ENCODE data around the gene ST7. TPM values are rescaled to one million over a fixed set of nuclear protein-coding genes. Genes with fewer than 3 reads are reported as not detected.

ST7 gene
- polyA plus RNA-seq, 1 donor (not counting 4 experiments of a cell fraction or from before 2014, with no cell fraction given) = 16.9 TPM

DNA sequence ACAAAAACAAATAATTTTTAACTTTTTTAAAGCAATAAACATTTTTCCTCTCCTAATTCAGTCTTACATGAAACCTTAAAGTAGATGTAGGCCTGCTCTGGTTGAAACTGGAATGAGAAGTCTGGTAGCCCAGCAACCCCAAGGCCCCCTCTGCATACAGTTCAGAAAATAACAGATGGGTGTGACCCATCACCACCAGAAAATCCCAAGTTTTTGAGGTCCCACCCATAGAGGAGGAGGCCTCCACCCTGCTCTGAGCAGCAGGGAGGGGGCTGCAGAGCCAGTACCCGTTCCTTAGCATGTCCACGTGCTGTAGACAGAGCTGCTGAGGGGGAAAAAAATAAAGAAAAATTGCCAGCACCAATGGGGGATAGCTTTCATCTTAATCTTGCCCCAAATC lies 246.8 kb downstream of the ST7 start:
- H3K9me1 ChIP-seq (ENCODE audit: control insufficient read depth, extremely low read depth, insufficient read depth, low read length) = no peaks in the 10 kb centered on the region
- H4K20me1 ChIP-seq (ENCODE audit: control insufficient read depth, extremely low read depth, insufficient read depth, low read length) = no peaks in the 10 kb centered on the region
- peaks cover 3% of the 10 kb centered on the region for H3K4me1 ChIP-seq (ENCODE audit: control insufficient read depth, extremely low read depth, insufficient read depth, low read length)
- H3K9me3 ChIP-seq (ENCODE audit: control insufficient read depth, low read depth, low read length) = no peaks in the 10 kb centered on the region
- H2AFZ ChIP-seq (ENCODE audit: control insufficient read depth, low read length) = no peak overlapping the region
- no peaks in the 10 kb centered on the region for H3K27me3 ChIP-seq (ENCODE audit: control insufficient read depth, extremely low read depth, insufficient read depth, low read length)
- no peak overlapping the region for H3K27ac ChIP-seq (ENCODE audit: control insufficient read depth, insufficient read depth, low read length)
- DNase-seq (ENCODE audit: low read depth, low spot score) (no peak), FAIRE-seq (no peak)
- no peak overlapping the region for H3K9ac ChIP-seq (ENCODE audit: control insufficient read depth, extremely low read depth, insufficient read depth, low read length)
- dilution Hi-C loops (cut with MboI; ENCODE audit: extremely low pct_ligation_motif_present, low sequenced_read_pairs) = no loop called here
- no peak overlapping the region for H3K4me3 ChIP-seq (ENCODE audit: control insufficient read depth in 2 of 3, extremely low read depth in 1 of 3, insufficient read depth in 2 of 3, low read depth in 1 of 3, low read length in 3 of 3)
- H3K79me2 ChIP-seq (ENCODE audit: control insufficient read depth, insufficient read depth, low read length) = no peaks in the 10 kb centered on the region
- TF ChIP-seq, protein P1, sequence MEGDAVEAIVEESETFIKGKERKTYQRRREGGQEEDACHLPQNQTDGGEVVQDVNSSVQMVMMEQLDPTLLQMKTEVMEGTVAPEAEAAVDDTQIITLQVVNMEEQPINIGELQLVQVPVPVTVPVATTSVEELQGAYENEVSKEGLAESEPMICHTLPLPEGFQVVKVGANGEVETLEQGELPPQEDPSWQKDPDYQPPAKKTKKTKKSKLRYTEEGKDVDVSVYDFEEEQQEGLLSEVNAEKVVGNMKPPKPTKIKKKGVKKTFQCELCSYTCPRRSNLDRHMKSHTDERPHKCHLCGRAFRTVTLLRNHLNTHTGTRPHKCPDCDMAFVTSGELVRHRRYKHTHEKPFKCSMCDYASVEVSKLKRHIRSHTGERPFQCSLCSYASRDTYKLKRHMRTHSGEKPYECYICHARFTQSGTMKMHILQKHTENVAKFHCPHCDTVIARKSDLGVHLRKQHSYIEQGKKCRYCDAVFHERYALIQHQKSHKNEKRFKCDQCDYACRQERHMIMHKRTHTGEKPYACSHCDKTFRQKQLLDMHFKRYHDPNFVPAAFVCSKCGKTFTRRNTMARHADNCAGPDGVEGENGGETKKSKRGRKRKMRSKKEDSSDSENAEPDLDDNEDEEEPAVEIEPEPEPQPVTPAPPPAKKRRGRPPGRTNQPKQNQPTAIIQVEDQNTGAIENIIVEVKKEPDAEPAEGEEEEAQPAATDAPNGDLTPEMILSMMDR (optimal IDR thresholded peaks at IDR 0.05 in 1 of 3, IDR thresholded peaks at IDR 0.05 in 1 of 3, conservative IDR thresholded peaks at IDR 0.05 in 1 of 3; ENCODE audit: extremely low read depth in 1 of 3, insufficient read depth in 2 of 3, low read length in 3 of 3) = no peak
- no peak for TF ChIP-seq EZH2 (IDR thresholded peaks at IDR 0.05; ENCODE audit: low read length)
- H3K36me3 ChIP-seq (ENCODE audit: control insufficient read depth in 2 of 2, extremely low read depth in 1 of 2, insufficient read depth in 2 of 2, low read length in 2 of 2) = peaks cover 0 to 2% of the 10 kb centered on the region in 2 experiments
- no peak overlapping the region for H3K4me2 ChIP-seq (ENCODE audit: control insufficient read depth, extremely low read depth, insufficient read depth, low read depth, low read length)

DNA sequence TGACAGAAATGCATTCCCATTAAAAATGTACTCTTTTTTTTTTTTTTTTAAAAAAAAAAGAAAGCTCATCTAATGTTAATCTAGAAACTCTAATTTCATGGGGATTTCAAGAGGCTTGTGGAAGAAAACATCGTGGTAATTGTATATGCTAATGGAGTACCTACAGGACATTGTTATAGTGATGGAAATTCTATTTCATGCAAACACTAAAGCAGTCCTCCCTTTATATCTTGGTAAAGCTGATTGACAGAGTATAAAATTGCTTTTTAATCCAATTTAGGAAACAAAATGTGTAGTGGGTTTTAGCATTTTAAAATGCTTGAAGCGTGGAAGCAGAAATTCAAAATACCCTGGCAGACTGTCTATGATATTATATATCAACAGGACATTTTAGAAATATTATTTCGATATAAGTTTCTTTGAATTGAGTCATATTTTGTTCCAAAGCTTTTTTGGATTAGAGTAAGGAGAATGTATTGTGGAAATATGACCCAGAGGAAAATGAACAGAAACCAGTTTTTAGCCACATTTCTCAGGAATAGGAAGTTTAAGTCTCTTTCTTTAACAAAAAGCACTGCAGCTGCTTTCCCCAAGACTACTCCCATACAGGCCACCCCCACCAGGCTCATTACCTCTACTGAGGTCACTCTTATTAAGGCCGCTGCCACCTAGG lies 247.6 kb downstream of the ST7 start:
- Histone ChIP-seq H3K9me1 (ENCODE audit: control insufficient read depth, extremely low read depth, insufficient read depth, low read length) (no peaks in the 10 kb centered on the region), H3K4me3 (ENCODE audit: control insufficient read depth in 2 of 3, extremely low read depth in 1 of 3, insufficient read depth in 2 of 3, low read depth in 1 of 3, low read length in 3 of 3) (no peak overlapping the region), H3K4me2 (ENCODE audit: control insufficient read depth, extremely low read depth, insufficient read depth, low read depth, low read length) (no peak overlapping the region), H2AFZ (ENCODE audit: control insufficient read depth, low read length) (no peak overlapping the region), H3K9me3 (ENCODE audit: control insufficient read depth, low read depth, low read length) (no peaks in the 10 kb centered on the region), H4K20me1 (ENCODE audit: control insufficient read depth, extremely low read depth, insufficient read depth, low read length) (no peaks in the 10 kb centered on the region), H3K36me3 (ENCODE audit: control insufficient read depth in 2 of 2, extremely low read depth in 1 of 2, insufficient read depth in 2 of 2, low read length in 2 of 2) (peaks cover 0 to 2% of the 10 kb centered on the region in 2 experiments), H3K27ac (ENCODE audit: control insufficient read depth, insufficient read depth, low read length) (no peak overlapping the region), H3K9ac (ENCODE audit: control insufficient read depth, extremely low read depth, insufficient read depth, low read length) (no peak overlapping the region), H3K4me1 (ENCODE audit: control insufficient read depth, extremely low read depth, insufficient read depth, low read length) (peaks cover 3% of the 10 kb centered on the region), H3K27me3 (ENCODE audit: control insufficient read depth, extremely low read depth, insufficient read depth, low read length) (no peaks in the 10 kb centered on the region), H3K79me2 (ENCODE audit: control insufficient read depth, insufficient read depth, low read length) (no peaks in the 10 kb centered on the region)
- no peak for TF ChIP-seq EZH2 (IDR thresholded peaks at IDR 0.05; ENCODE audit: low read length)
- TF ChIP-seq, protein P1 (optimal IDR thresholded peaks at IDR 0.05 in 1 of 3, IDR thresholded peaks at IDR 0.05 in 1 of 3, conservative IDR thresholded peaks at IDR 0.05 in 1 of 3; ENCODE audit: extremely low read depth in 1 of 3, insufficient read depth in 2 of 3, low read length in 3 of 3) = no peak
- DNase-seq (ENCODE audit: low read depth, low spot score) (no peak), FAIRE-seq (no peak)
- dilution Hi-C loops (cut with MboI; ENCODE audit: extremely low pct_ligation_motif_present, low sequenced_read_pairs) = no loop called here
